Measurements from ENCODE around the gene TGFBR3. TPM values are rescaled to one million over a fixed set of nuclear protein-coding genes. Genes with fewer than 3 reads are reported as not detected.

TGFBR3 gene
- total RNA-seq, 2 experiments from 2014 or later: 31.5 to 36.6 TPM

- Histone ChIP-seq H3K36me3 (ENCODE audit: insufficient read depth, low read length) (no peaks in the 10 kb centered on the region), H3K27me3 (ENCODE audit: control insufficient read depth in 1 of 2, insufficient read depth in 2 of 2, low read length in 2 of 2) (no peaks in the 10 kb centered on the region), H3K4me3 (ENCODE audit: low read length) (no peak overlapping the region), H3K4me1 (ENCODE audit: insufficient read depth, low read length) (no peaks in the 10 kb centered on the region), H3K9me3 (ENCODE audit: control insufficient read depth in 1 of 2, insufficient read depth in 1 of 2, low read length in 2 of 2) (no peaks in the 10 kb centered on the region), H3K27ac (ENCODE audit: low read depth in 1 of 2, low read length in 2 of 2) (no peak overlapping the region)
- ATAC-seq (ENCODE audit: poor library complexity) (no peak), DNase-seq (no peak)
- intact Hi-C loops (cut with DNase I, micrococcal nuclease): no loop called here
- ChIA-PET POLR2A (no interaction called here), CTCF (no interaction called here)
- Mint-ChIP-seq H3K36me3 (ENCODE audit: low read depth) (no peaks in the 10 kb centered on the region), H3K9me3 (no peaks in the 10 kb centered on the region), H3K4me1 (ENCODE audit: low read depth) (no peaks in the 10 kb centered on the region), H3K4me3 (no peak overlapping the region), H3K27me3 (no peaks in the 10 kb centered on the region), H3K27ac (no peak overlapping the region)
- TF ChIP-seq, protein P1, sequence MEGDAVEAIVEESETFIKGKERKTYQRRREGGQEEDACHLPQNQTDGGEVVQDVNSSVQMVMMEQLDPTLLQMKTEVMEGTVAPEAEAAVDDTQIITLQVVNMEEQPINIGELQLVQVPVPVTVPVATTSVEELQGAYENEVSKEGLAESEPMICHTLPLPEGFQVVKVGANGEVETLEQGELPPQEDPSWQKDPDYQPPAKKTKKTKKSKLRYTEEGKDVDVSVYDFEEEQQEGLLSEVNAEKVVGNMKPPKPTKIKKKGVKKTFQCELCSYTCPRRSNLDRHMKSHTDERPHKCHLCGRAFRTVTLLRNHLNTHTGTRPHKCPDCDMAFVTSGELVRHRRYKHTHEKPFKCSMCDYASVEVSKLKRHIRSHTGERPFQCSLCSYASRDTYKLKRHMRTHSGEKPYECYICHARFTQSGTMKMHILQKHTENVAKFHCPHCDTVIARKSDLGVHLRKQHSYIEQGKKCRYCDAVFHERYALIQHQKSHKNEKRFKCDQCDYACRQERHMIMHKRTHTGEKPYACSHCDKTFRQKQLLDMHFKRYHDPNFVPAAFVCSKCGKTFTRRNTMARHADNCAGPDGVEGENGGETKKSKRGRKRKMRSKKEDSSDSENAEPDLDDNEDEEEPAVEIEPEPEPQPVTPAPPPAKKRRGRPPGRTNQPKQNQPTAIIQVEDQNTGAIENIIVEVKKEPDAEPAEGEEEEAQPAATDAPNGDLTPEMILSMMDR (IDR thresholded peaks at IDR 0.05): no peak
These were observed 31.0 kb upstream of the TGFBR3 start for GRCh38 chr1:91916811-91917460.

- ChIA-PET CTCF (interaction anchor here (1.1 to 1.2 kb wide), 2 partner anchors 398 to 403 kb away, joined by 3 read pairs; no protein-coding TSS in a partner anchor), POLR2A (no interaction called here)
- DNase-seq (no peak), ATAC-seq (ENCODE audit: poor library complexity) (no peak)
- no peak overlapping the region for H3K27ac Mint-ChIP-seq
- no peaks in the 10 kb centered on the region for H3K27me3 Mint-ChIP-seq
- H3K9me3 Mint-ChIP-seq: no peaks in the 10 kb centered on the region
- TF ChIP-seq, protein P1 (IDR thresholded peaks at IDR 0.05): no peak
- Histone ChIP-seq H3K4me3 (ENCODE audit: low read length) (no peak overlapping the region), H3K9me3 (ENCODE audit: control insufficient read depth in 1 of 2, insufficient read depth in 1 of 2, low read length in 2 of 2) (no peaks in the 10 kb centered on the region), H3K36me3 (ENCODE audit: insufficient read depth, low read length) (no peaks in the 10 kb centered on the region), H3K4me1 (ENCODE audit: insufficient read depth, low read length) (no peaks in the 10 kb centered on the region), H3K27ac (ENCODE audit: low read depth in 1 of 2, low read length in 2 of 2) (no peak overlapping the region), H3K27me3 (ENCODE audit: control insufficient read depth in 1 of 2, insufficient read depth in 2 of 2, low read length in 2 of 2) (no peaks in the 10 kb centered on the region)
- H3K36me3 Mint-ChIP-seq (ENCODE audit: low read depth): no peaks in the 10 kb centered on the region
- intact Hi-C loops (cut with DNase I, micrococcal nuclease): no loop called here
- H3K4me3 Mint-ChIP-seq: no peak overlapping the region
- no peaks in the 10 kb centered on the region for H3K4me1 Mint-ChIP-seq (ENCODE audit: low read depth)
These were observed 30.1 kb upstream of the TGFBR3 start for GRCh38 chr1:91916046-91916445.

GRCh38 chr1:91913018-91913417 is 27.1 kb upstream of the TGFBR3 start:
- ChIA-PET POLR2A (no interaction called here), CTCF (no interaction called here)
- Histone ChIP-seq H3K4me3 (ENCODE audit: low read length) (no peak overlapping the region), H3K4me1 (ENCODE audit: insufficient read depth, low read length) (no peaks in the 10 kb centered on the region), H3K27ac (ENCODE audit: low read depth in 1 of 2, low read length in 2 of 2) (no peak overlapping the region), H3K27me3 (ENCODE audit: control insufficient read depth in 1 of 2, insufficient read depth in 2 of 2, low read length in 2 of 2) (no peaks in the 10 kb centered on the region), H3K9me3 (ENCODE audit: control insufficient read depth in 1 of 2, insufficient read depth in 1 of 2, low read length in 2 of 2) (no peaks in the 10 kb centered on the region), H3K36me3 (ENCODE audit: insufficient read depth, low read length) (no peaks in the 10 kb centered on the region)
- H3K9me3 Mint-ChIP-seq: no peaks in the 10 kb centered on the region
- no peaks in the 10 kb centered on the region for H3K4me1 Mint-ChIP-seq (ENCODE audit: low read depth)
- H3K4me3 Mint-ChIP-seq: no peak overlapping the region
- ATAC-seq (ENCODE audit: poor library complexity) (no peak), DNase-seq (no peak)
- H3K36me3 Mint-ChIP-seq (ENCODE audit: low read depth): no peaks in the 10 kb centered on the region
- intact Hi-C loops (cut with DNase I, micrococcal nuclease): no loop called here
- TF ChIP-seq, protein P1 (IDR thresholded peaks at IDR 0.05): no peak
- H3K27me3 Mint-ChIP-seq: no peaks in the 10 kb centered on the region
- H3K27ac Mint-ChIP-seq: no peak overlapping the region
